HepG2 (cell line): ENCODE measurements around the gene IL18RAP. TPM values are rescaled to one million over a fixed set of nuclear protein-coding genes. Genes with fewer than 3 reads are reported as not detected.

Experiments
- ATAC-seq: fragments of 200-7000 bp; cut with Tn5 transposase; 3 replicates; pipeline ENCODE4 v1.9.1; 2020; ENCODE audit warnings: mild to moderate bottlenecking, moderate library complexity
- BruUV-seq: library from RNA; stranded (reverse); fragments of 400-500 nt; replicated peaks from 2 replicates; lab custom pipeline; 2021; lab: Mats Ljungman, UMichigan
- CTCF ChIA-PET: fragments of 300-600 bp; formaldehyde crosslinking; extraction: SDS; loops from one replicate; lab custom pipeline; 2021; ENCODE audit warnings: low total read pairs, inconsistent platforms, low intra/inter-chr PET ratio; lab: Yijun Ruan, JAX
- POLR2A ChIA-PET: fragments of 350-600 bp; sonication (Branson Sonifier 250); formaldehyde crosslinking; loops from one replicate; lab custom pipeline; 2020; ENCODE audit warnings: antibody characterized with exemption, inconsistent platforms; lab: Yijun Ruan, JAX
- DNase-seq: peaks from one replicate; pipeline ENCODE4 v3.0.0-alpha.2; 2015; ENCODE audit warnings: low spot score
- FAIRE-seq: peaks from 3 replicates; lab custom pipeline; 2011; peaks lifted over from hg19 to GRCh38; lab: Jason Lieb, UNC
- H2AFZ ChIP-seq: one replicate; pipeline ENCODE4 v1.6.1; 2011; ENCODE audit warnings: low read length, inconsistent platforms
- H3K27ac ChIP-seq: fragments of 300-600 bp; 3 replicates; pipeline ENCODE4 v1.8.0; 2011; ENCODE audit warnings: mixed run types, mild to moderate bottlenecking, mixed read lengths, low read length, inconsistent platforms; ENCODE audit not compliant: insufficient read depth; ENCODE audit errors: extremely low read length
- H3K27me3 ChIP-seq, 2 experiments: fragments of 200-600 bp in 1 of 2; 2 replicates in 1 of 2; 3 replicates in 1 of 2; pipeline versions ENCODE4 v1.6.0 to v1.8.0; 2011; ENCODE audit warnings: low read length in 2 of 2, mild to moderate bottlenecking in 2 of 2, moderate library complexity in 2 of 2, inconsistent platforms in 1 of 2; ENCODE audit not compliant: insufficient read depth in 2 of 2, control insufficient read depth in 1 of 2
- H3K36me3 ChIP-seq, 2 experiments: fragments of 200-600 bp in 1 of 2; replicated peaks in 1 of 2; 2 replicates in 1 of 2; 3 replicates in 1 of 2; pipeline versions ENCODE4 v1.5.1 to v1.8.0; 2011; ENCODE audit warnings: low read length in 2 of 2, inconsistent platforms in 1 of 2; ENCODE audit not compliant: insufficient read depth in 2 of 2, control insufficient read depth in 1 of 2
- H3K4me1 ChIP-seq: 2 replicates; pipeline ENCODE4 v1.5.1; 2012; ENCODE audit warnings: low read length, inconsistent platforms; ENCODE audit not compliant: insufficient read depth
- H3K4me2 ChIP-seq: 2 replicates; pipeline ENCODE4 v1.6.0; 2011; ENCODE audit warnings: low read depth, low read length, inconsistent platforms
- H3K4me3 ChIP-seq, 3 experiments: fragments of 200-600 bp in 1 of 3; sonication (generic), shearing (Covaris generic) in 1 of 3; replicated peaks in 1 of 3; 2 replicates each; pipeline ENCODE4 v1.5.1; 2011 to 2016; ENCODE audit warnings: low read length in 3 of 3, inconsistent platforms in 2 of 3, low read depth in 2 of 3, mild to moderate bottlenecking in 2 of 3, control low read depth in 1 of 3, mixed read lengths in 1 of 3; ENCODE audit not compliant: insufficient read depth in 1 of 3
- H3K79me2 ChIP-seq: one replicate; pipeline ENCODE4 v1.6.1; 2011; ENCODE audit warnings: low read length, inconsistent platforms; ENCODE audit not compliant: insufficient read depth
- H3K9ac ChIP-seq: 2 replicates; pipeline ENCODE4 v1.6.0; 2011; ENCODE audit warnings: mild to moderate bottlenecking, low read depth, low read length, inconsistent platforms; ENCODE audit not compliant: insufficient read depth
- H3K9me3 ChIP-seq: 2 replicates; pipeline ENCODE4 v1.5.1; 2012; ENCODE audit warnings: mild to moderate bottlenecking, low read length
- H4K20me1 ChIP-seq: 2 replicates; pipeline ENCODE4 v1.6.0; 2011; ENCODE audit warnings: inconsistent platforms, mild to moderate bottlenecking, low read length, moderate library complexity; ENCODE audit not compliant: insufficient read depth
- CREB1 ChIP-seq, 2 experiments: fragments of 450-650 bp in 1 of 2; IDR thresholded peaks; 2 replicates each; pipeline ENCODE4 v1.6.1; 2016 to 2017; ENCODE audit warnings: control low read depth in 1 of 2, mild to moderate bottlenecking in 1 of 2, missing compliant biosample characterization in 1 of 2, missing genetic modification characterization in 1 of 2
- DNMT1 ChIP-seq: sonication (generic); formaldehyde crosslinking; IDR thresholded peaks from 2 replicates; pipeline ENCODE4 v1.5.1; 2020; ENCODE audit warnings: mild to moderate bottlenecking, missing genetic modification reagents
- KDM4B ChIP-seq: sonication (generic); formaldehyde crosslinking; IDR thresholded peaks from 2 replicates; pipeline ENCODE4 v1.4.0; 2020; ENCODE audit warnings: missing genetic modification reagents
- MYNN ChIP-seq: sonication (generic); formaldehyde crosslinking; IDR thresholded peaks from 2 replicates; pipeline ENCODE4 v1.4.0; 2020; ENCODE audit warnings: mild to moderate bottlenecking, low read depth, missing genetic modification reagents
- NAIF1 ChIP-seq: sonication (generic); formaldehyde crosslinking; IDR thresholded peaks from 2 replicates; pipeline ENCODE4 v1.5.0; 2020; ENCODE audit warnings: mild to moderate bottlenecking, missing genetic modification reagents, borderline replicate concordance
- NR2F1 ChIP-seq, 2 experiments: fragments of 450-650 bp in 1 of 2; formaldehyde crosslinking in 1 of 2; IDR thresholded peaks; 2 replicates each; pipeline versions ENCODE4 v1.5.0 to v1.6.1; 2016 to 2020; ENCODE audit warnings: mild to moderate bottlenecking in 1 of 2, missing compliant biosample characterization in 1 of 2, missing genetic modification reagents in 1 of 2, moderate library complexity in 1 of 2
- PHF21A ChIP-seq: sonication (generic); formaldehyde crosslinking; IDR thresholded peaks from 2 replicates; pipeline ENCODE4 v1.5.0; 2020; ENCODE audit warnings: mild to moderate bottlenecking, missing genetic modification reagents
- POLR2AphosphoS2 ChIP-seq: IDR thresholded peaks from 2 replicates; pipeline ENCODE4 v1.6.1; 2011; ENCODE audit warnings: low read depth, low read length, improper control_type of control experiment
- REL ChIP-seq: sonication (generic); formaldehyde crosslinking; conservative IDR thresholded peaks from 2 replicates; pipeline ENCODE4 v1.8.0; 2022; ENCODE audit warnings: mild to moderate bottlenecking, missing genetic modification reagents, moderate library complexity
- TGIF2 ChIP-seq: IDR thresholded peaks from 2 replicates; pipeline ENCODE4 v1.6.1; 2016; ENCODE audit warnings: control low read depth, missing compliant biosample characterization
- ZNF234 ChIP-seq: sonication (generic); formaldehyde crosslinking; conservative IDR thresholded peaks from 2 replicates; pipeline ENCODE4 v1.5.1; 2020; ENCODE audit warnings: mild to moderate bottlenecking, missing genetic modification reagents
- ZNF292 ChIP-seq: sonication (generic); formaldehyde crosslinking; IDR thresholded peaks from 2 replicates; pipeline ENCODE4 v1.8.1; 2022; ENCODE audit warnings: mild to moderate bottlenecking, low read depth, missing genetic modification reagents, borderline replicate concordance
- ZNF614 ChIP-seq: IDR thresholded peaks from 2 replicates; pipeline ENCODE4 v1.6.1; 2018; ENCODE audit warnings: missing biosample characterization, missing genetic modification reagents, inconsistent platforms, borderline replicate concordance
- ZNF816 ChIP-seq: sonication (generic); formaldehyde crosslinking; IDR thresholded peaks from 2 replicates; pipeline ENCODE4 v1.8.0; 2022; ENCODE audit warnings: missing genetic modification reagents, mild to moderate bottlenecking, borderline replicate concordance
- ZNF879 ChIP-seq: sonication (generic); formaldehyde crosslinking; IDR thresholded peaks from 2 replicates; pipeline ENCODE4 v1.8.1; 2023; ENCODE audit warnings: missing genetic modification reagents
- WGBS: methylation state at CpG from one replicate; pipeline ENCODE4 v1.1.6; 2017; ENCODE audit warnings: low lambda C conversion rate; 5-methylcytosine and 5-hydroxymethylcytosine counted together
- in situ Hi-C: cut with HindIII; loops from 2 replicates; pipeline ENCODE4 v1.10.0; 2017; ENCODE audit warnings: low pct_unique_long_range_greater_than_20kb; ENCODE audit not compliant: extremely low pct_ligation_motif_present
- intact Hi-C: fragments of 100-400 bp; cut with micrococcal nuclease; formaldehyde crosslinking; loops from one replicate; pipeline ENCODE4 v1.10.0; 2022; ENCODE audit not compliant: unreplicated experiment
- polyA plus RNA-seq, 8 experiments: library from polyadenylated mRNA; depleted of rRNA in 3 of 8; stranded (reverse) in 7 of 8; unstranded in 1 of 8; fragments of >200 nt; fragmentation: Illumina TruSeq in 4 of 8; extraction: Trizol in 4 of 8; gene quantifications; 2 replicates each; pipeline versions ENCODE4 v1.2.1 to v1.2.3, GENCODE V29; 2011 to 2016; ENCODE audit warnings: low read depth in 4 of 8, missing spikeins in 1 of 8, mixed read lengths in 1 of 8; ENCODE audit not compliant: insufficient read depth in 1 of 8
- total RNA-seq, 5 experiments: library from RNA; depleted of rRNA; stranded (reverse); fragments of >200 nt; fragmentation: Illumina TruSeq; extraction: Trizol; gene quantifications; 2 replicates each; pipeline ENCODE4 v1.2.3, GENCODE V29; 2016; ENCODE audit warnings: low read depth in 1 of 5
- TF ChIP-seq, protein P1 (sequence below): sonication (generic); formaldehyde crosslinking; IDR thresholded peaks from 2 replicates; pipeline ENCODE4 v1.8.1; 2023; ENCODE audit warnings: missing genetic modification reagents, inconsistent platforms, borderline replicate concordance
- TF ChIP-seq, protein P2 (sequence below): sonication (generic); formaldehyde crosslinking; IDR thresholded peaks from 2 replicates; pipeline ENCODE4 v1.4.0; 2020; ENCODE audit warnings: missing genetic modification reagents
- TF ChIP-seq, protein P3 (sequence below): sonication (generic); formaldehyde crosslinking; IDR thresholded peaks from 2 replicates; pipeline ENCODE4 v1.4.0; 2020; ENCODE audit warnings: mild to moderate bottlenecking, missing genetic modification reagents
- TF ChIP-seq, protein P4 (sequence below): sonication (generic); formaldehyde crosslinking; IDR thresholded peaks from 2 replicates; pipeline ENCODE4 v1.4.0; 2020; ENCODE audit warnings: missing genetic modification reagents

The IL18RAP gene
- total and polyA plus RNA-seq, 2 of the 13 experiments (the other 11 are each of a cell fraction or from before 2014, with no cell fraction given) = 0.05 TPM; not detected in 1

DNA sequence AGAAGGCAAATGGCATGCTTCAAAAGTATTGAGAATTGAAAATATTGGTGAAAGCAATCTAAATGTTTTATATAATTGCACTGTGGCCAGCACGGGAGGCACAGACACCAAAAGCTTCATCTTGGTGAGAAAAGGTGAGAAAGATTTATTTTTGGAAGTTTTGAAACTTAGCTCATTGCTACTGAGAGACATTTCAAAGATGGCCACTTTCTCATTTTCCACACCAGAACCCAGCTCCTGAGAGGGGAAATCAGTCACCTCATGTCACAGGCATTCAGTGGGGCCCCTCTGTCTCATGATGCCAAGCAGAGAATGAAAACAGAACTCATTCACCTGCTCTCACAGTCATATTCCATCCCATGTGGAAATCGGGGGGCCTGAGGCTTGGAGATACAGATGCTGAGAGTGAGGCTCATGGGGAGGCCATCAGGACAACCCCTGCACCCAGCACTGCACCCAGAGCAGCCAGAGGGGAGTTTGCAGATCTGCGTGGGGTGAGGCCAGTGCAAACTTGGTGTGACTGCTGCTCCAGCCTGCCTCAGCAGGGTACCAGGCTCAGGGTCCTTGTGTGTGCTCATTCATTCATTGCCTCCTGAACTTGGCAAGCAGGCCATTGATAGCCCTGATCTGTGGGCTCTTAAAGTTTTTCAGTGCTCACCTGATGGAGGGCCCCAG lies 36.0 kb upstream of the IL18RAP start:
- no peak overlapping the region for H3K27ac ChIP-seq
- DNase-seq (no peak), ATAC-seq (no peak), FAIRE-seq (no peak)
- TF ChIP-seq CREB1 (IDR thresholded peaks at IDR 0.05) = no peak
- no peak for TF ChIP-seq CREB1 (CRISPR knock-in tag; IDR thresholded peaks at IDR 0.05)
- TF ChIP-seq ZNF234 (CRISPR knock-in tag) = no peak
- TF ChIP-seq DNMT1 (CRISPR knock-in tag) = no peak
- TF ChIP-seq POLR2AphosphoS2 = no peak
- no peak for TF ChIP-seq ZNF879 (CRISPR knock-in tag)
- TF ChIP-seq, protein P1, sequence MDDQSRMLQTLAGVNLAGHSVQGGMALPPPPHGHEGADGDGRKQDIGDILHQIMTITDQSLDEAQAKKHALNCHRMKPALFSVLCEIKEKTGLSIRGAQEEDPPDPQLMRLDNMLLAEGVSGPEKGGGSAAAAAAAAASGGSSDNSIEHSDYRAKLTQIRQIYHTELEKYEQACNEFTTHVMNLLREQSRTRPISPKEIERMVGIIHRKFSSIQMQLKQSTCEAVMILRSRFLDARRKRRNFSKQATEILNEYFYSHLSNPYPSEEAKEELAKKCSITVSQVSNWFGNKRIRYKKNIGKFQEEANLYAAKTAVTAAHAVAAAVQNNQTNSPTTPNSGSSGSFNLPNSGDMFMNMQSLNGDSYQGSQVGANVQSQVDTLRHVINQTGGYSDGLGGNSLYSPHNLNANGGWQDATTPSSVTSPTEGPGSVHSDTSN (CRISPR knock-in tag) = no peak
- TF ChIP-seq KDM4B = no peak
- TF ChIP-seq REL (CRISPR knock-in tag) = no peak
- no peak for TF ChIP-seq PHF21A (CRISPR knock-in tag)
- TF ChIP-seq ZNF292 = no peak
- no peak for TF ChIP-seq MYNN (CRISPR knock-in tag)
- no peak for TF ChIP-seq TGIF2 (CRISPR knock-in tag)
- TF ChIP-seq, protein P2, sequence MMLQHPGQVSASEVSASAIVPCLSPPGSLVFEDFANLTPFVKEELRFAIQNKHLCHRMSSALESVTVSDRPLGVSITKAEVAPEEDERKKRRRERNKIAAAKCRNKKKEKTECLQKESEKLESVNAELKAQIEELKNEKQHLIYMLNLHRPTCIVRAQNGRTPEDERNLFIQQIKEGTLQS (CRISPR knock-in tag) = no peak
- TF ChIP-seq NAIF1 (CRISPR knock-in tag) = no peak
- no peak for TF ChIP-seq ZNF816 (CRISPR knock-in tag)
- no peak for TF ChIP-seq NR2F1 (CRISPR knock-in tag; IDR thresholded peaks at IDR 0.05)
- TF ChIP-seq, protein P3, sequence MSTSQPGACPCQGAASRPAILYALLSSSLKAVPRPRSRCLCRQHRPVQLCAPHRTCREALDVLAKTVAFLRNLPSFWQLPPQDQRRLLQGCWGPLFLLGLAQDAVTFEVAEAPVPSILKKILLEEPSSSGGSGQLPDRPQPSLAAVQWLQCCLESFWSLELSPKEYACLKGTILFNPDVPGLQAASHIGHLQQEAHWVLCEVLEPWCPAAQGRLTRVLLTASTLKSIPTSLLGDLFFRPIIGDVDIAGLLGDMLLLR (CRISPR knock-in tag) = no peak
- TF ChIP-seq, protein P4, sequence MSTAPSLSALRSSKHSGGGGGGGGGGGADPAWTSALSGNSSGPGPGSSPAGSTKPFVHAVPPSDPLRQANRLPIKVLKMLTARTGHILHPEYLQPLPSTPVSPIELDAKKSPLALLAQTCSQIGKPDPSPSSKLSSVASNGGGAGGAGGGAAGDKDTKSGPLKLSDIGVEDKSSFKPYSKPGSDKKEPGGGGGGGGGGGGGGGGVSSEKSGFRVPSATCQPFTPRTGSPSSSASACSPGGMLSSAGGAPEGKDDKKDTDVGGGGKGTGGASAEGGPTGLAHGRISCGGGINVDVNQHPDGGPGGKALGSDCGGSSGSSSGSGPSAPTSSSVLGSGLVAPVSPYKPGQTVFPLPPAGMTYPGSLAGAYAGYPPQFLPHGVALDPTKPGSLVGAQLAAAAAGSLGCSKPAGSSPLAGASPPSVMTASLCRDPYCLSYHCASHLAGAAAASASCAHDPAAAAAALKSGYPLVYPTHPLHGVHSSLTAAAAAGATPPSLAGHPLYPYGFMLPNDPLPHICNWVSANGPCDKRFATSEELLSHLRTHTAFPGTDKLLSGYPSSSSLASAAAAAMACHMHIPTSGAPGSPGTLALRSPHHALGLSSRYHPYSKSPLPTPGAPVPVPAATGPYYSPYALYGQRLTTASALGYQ (CRISPR knock-in tag) = no peak
- TF ChIP-seq ZNF614 = no peak
- intact Hi-C loops = no loop called here
- CTCF ChIA-PET = no interaction called here
- no TSS peak for BruUV-seq
- H3K4me2 ChIP-seq = no peak overlapping the region
- H3K4me3 ChIP-seq = no peak overlapping the region
- H3K36me3 ChIP-seq = no peaks in the 10 kb centered on the region
- H3K27me3 ChIP-seq = no peaks in the 10 kb centered on the region
- in situ Hi-C loops = no loop called here
- H3K9ac ChIP-seq = no peak overlapping the region
- POLR2A ChIA-PET = no interaction called here
- peaks cover 7% of the 10 kb centered on the region for H3K9me3 ChIP-seq
- no peak overlapping the region for H2AFZ ChIP-seq
- H4K20me1 ChIP-seq = no peaks in the 10 kb centered on the region
- H3K4me1 ChIP-seq = no peaks in the 10 kb centered on the region
- WGBS = 7% methylated on average over 3 of the region's 3 CpGs
- H3K79me2 ChIP-seq = no peaks in the 10 kb centered on the region
